ENCODE results near the gene NOL9.

NOL9 gene

GRCh38 chr1:6491966-6492365 lies 62.3 kb downstream of the NOL9 start:
- peak overlapping the region; percentile 89 for H3K4me3 ChIP-seq (ENCODE audit: low read depth, low read length)
- TF ChIP-seq, protein P1, sequence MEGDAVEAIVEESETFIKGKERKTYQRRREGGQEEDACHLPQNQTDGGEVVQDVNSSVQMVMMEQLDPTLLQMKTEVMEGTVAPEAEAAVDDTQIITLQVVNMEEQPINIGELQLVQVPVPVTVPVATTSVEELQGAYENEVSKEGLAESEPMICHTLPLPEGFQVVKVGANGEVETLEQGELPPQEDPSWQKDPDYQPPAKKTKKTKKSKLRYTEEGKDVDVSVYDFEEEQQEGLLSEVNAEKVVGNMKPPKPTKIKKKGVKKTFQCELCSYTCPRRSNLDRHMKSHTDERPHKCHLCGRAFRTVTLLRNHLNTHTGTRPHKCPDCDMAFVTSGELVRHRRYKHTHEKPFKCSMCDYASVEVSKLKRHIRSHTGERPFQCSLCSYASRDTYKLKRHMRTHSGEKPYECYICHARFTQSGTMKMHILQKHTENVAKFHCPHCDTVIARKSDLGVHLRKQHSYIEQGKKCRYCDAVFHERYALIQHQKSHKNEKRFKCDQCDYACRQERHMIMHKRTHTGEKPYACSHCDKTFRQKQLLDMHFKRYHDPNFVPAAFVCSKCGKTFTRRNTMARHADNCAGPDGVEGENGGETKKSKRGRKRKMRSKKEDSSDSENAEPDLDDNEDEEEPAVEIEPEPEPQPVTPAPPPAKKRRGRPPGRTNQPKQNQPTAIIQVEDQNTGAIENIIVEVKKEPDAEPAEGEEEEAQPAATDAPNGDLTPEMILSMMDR (IDR thresholded peaks at IDR 0.05; ENCODE audit: low read depth, low read length) = no peak
- no peak for DNase-seq (ENCODE audit: low read depth, low spot score)
- in situ Hi-C loops (cut with HindIII; ENCODE audit: low sequenced_read_pairs) = no loop called here

DNA sequence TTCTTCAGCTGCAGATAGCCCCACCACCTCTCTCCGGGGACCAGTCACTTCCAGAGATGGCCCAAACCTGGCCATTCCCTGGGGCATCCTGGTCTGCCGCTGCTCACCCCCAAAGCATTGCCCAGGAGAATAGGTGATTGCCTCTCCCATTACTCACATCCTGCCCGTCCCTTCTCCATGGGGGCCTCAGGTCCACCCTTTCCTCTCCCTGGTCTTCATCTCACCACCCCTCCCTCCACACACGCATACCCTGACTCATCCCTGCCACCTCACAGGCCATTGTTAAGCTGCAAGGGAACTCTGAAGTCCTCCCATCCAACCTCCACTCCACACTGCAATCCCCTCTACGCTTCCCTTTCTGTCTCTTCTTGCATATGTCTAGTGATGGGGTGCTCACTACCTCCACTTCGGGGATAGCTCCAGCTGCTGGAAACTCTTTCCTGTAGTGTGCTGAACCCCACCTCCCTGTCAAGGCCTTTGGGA lies 62.8 kb downstream of the NOL9 start, which contains the start of gene PLEKHG5:
PLEKHG5 (minus strand) TSS at position 188 of the 483 bp plus-strand sequence. CDS start 14,096 bp downstream, outside the sequence.
- in situ Hi-C loops (cut with HindIII; ENCODE audit: low sequenced_read_pairs) = no loop called here
- peak within 1 kb of the TSS; percentile 89 for H3K4me3 ChIP-seq (ENCODE audit: low read depth, low read length)
- TF ChIP-seq, protein P1 (IDR thresholded peaks at IDR 0.05; ENCODE audit: low read depth, low read length) = no peak
- peak; percentile 84 for DNase-seq (ENCODE audit: low read depth, low spot score)

DNA sequence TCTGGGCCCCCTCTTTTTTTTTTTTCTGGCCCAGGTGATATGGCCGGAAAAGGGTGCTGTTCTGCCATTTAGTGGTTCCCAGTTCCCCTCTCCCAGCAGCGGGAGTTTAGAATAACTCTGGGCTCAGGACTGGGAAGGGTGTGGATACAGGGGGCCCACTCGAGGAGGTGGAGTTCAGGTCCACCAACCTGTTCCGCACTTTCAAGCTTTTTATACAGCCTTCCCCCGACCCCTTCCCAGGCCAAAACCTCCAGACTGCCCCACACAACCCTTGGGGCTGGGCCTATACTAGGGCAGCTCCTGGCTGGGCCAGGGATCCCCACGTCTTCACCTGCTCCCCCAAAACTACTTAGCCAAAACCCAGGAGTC lies 63.2 kb downstream of the NOL9 start:
- peak overlapping the region; percentile 89 for H3K4me3 ChIP-seq (ENCODE audit: low read depth, low read length)
- in situ Hi-C loops (cut with HindIII; ENCODE audit: low sequenced_read_pairs) = no loop called here
- DNase-seq (ENCODE audit: low read depth, low spot score) = no peak
- TF ChIP-seq, protein P1 (IDR thresholded peaks at IDR 0.05; ENCODE audit: low read depth, low read length) = no peak

DNA sequence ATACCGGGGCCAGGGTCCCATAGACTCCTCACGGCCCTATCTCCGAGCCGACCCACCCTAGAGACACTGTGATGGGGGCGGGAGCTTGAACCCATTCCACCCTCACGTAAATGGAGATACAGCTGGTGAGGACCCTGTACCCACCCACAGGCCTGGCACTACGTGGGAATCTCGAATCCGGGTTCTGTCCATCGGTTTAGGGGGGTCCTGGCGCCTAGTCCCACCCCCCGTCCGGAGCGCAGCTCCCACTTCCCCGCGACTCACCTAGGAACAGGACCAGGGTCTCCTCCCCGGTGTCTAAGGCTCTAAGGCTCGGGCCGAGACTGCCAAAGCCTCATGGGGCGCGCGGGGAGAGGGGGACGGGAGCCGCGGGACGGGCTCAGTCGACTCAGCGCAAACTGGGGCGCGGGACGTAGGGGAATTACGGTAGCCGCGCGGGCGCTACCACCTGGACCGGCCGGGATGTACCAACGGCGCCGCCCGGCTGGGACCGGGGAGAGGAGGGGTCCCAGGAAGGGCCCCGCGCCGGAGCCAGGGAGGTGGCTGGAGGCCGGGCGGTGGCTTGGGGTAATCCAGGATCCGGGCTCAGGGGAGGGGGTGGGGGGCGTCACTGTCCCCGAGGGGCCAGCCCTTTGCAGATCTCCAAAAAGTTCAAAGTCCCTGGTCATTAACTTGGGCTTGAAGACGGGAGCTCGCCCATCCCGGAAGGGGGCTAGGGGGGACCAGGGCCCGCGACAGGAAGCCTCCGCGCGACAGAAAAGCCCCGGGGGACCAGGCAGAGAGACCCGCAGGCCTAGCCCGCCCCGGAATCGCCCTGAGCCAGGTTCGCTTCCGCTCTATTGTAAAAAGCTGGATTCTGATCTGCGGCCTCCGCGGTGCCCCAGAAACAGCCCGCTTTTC lies 63.9 kb downstream of the NOL9 start:
- in situ Hi-C loops (cut with HindIII; ENCODE audit: low sequenced_read_pairs) = no loop called here
- H3K4me3 ChIP-seq (ENCODE audit: low read depth, low read length) = peak overlapping the region; percentile 89
- peak; percentile 81 for DNase-seq (ENCODE audit: low read depth, low spot score)
- TF ChIP-seq, protein P1 (IDR thresholded peaks at IDR 0.05; ENCODE audit: low read depth, low read length) = no peak

DNA sequence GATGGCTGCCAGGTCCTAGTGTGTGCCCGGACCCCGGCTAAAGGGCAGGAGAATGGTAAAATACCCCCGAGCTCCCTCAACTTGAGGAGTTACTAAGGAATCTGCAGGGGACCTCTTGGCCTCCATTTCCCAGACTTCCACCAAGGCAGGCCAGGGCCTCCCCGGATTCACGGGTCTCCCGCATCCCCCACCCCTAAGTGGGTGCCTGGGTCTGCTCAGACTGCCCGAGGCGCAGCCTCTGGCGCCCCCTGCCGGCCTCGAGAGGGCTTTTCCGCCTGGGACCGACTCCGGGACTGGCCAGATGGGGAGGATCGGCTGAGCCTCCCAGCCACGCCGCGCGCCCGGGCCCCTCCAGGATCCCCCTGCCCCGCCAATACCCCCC lies 64.5 kb downstream of the NOL9 start:
- H3K4me3 ChIP-seq (ENCODE audit: low read depth, low read length) = peak overlapping the region; percentile 89
- in situ Hi-C loops (cut with HindIII; ENCODE audit: low sequenced_read_pairs) = no loop called here
- TF ChIP-seq, protein P1 (IDR thresholded peaks at IDR 0.05; ENCODE audit: low read depth, low read length) = peak; percentile 96
- peak; percentile 75 for DNase-seq (ENCODE audit: low read depth, low spot score)

GRCh38 chr1:6489383-6489765 lies 64.9 kb downstream of the NOL9 start:
- in situ Hi-C loops (cut with HindIII; ENCODE audit: low sequenced_read_pairs) = no loop called here
- TF ChIP-seq, protein P1 (IDR thresholded peaks at IDR 0.05; ENCODE audit: low read depth, low read length) = no peak
- peak overlapping the region; percentile 89 for H3K4me3 ChIP-seq (ENCODE audit: low read depth, low read length)

More at GRCh38 chr1:6489383-6489765, 64.9 kb downstream of the NOL9 start:
- DNase-seq (ENCODE audit: low read depth, low spot score) = no peak
